ENCODE data around the gene SYNE1.
"Not testable (repeated sequence)": the region's sequence is repeated elsewhere in the genome, so short reads cannot be mapped to it uniquely, and the experiment has no call there.

SYNE1 gene, protein sequence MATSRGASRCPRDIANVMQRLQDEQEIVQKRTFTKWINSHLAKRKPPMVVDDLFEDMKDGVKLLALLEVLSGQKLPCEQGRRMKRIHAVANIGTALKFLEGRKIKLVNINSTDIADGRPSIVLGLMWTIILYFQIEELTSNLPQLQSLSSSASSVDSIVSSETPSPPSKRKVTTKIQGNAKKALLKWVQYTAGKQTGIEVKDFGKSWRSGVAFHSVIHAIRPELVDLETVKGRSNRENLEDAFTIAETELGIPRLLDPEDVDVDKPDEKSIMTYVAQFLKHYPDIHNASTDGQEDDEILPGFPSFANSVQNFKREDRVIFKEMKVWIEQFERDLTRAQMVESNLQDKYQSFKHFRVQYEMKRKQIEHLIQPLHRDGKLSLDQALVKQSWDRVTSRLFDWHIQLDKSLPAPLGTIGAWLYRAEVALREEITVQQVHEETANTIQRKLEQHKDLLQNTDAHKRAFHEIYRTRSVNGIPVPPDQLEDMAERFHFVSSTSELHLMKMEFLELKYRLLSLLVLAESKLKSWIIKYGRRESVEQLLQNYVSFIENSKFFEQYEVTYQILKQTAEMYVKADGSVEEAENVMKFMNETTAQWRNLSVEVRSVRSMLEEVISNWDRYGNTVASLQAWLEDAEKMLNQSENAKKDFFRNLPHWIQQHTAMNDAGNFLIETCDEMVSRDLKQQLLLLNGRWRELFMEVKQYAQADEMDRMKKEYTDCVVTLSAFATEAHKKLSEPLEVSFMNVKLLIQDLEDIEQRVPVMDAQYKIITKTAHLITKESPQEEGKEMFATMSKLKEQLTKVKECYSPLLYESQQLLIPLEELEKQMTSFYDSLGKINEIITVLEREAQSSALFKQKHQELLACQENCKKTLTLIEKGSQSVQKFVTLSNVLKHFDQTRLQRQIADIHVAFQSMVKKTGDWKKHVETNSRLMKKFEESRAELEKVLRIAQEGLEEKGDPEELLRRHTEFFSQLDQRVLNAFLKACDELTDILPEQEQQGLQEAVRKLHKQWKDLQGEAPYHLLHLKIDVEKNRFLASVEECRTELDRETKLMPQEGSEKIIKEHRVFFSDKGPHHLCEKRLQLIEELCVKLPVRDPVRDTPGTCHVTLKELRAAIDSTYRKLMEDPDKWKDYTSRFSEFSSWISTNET (N-terminal part only)

DNA sequence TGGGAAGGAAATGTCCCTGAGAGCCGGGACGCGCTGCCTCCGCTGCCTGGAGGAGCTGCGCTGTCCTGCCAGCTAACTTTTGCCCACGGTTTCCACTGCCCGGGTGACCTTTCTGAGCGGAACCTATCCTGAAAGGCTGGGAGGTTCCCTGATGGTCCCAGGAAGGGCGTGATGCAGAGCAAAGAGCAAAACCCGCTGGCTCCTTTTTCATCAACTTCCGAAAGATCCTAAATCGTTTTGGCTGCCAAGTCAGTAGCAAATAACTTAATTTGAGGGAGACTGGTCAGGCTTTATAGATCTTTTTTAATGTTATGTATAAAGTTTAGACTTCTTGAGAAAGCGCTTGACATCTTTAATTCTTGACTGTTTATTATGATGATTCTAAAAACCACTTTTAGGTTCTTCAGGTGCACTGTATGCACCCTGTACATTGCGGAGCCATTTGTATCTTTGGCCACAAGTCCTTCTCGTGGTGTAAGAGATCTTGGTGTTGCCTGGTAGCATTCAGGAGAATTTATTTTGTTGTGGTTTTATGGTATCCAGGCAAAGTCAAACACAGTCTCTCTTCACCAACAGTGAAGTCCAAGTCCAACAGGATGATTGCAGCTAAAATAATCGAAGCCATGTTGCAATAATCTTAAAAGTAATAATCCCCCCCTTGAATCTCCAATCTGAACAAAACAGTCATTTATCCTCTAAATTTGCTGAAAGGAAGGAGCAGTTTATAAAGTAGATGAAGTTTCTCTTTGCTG lies at the start of gene SYNE1:
Gene SYNE1, minus strand, starts transcription at position 67 of the 752 bp plus-strand sequence. CDS start 9,031 bp downstream, outside the sequence.
- no peak for DNase-seq (ENCODE audit: low read depth)

DNA sequence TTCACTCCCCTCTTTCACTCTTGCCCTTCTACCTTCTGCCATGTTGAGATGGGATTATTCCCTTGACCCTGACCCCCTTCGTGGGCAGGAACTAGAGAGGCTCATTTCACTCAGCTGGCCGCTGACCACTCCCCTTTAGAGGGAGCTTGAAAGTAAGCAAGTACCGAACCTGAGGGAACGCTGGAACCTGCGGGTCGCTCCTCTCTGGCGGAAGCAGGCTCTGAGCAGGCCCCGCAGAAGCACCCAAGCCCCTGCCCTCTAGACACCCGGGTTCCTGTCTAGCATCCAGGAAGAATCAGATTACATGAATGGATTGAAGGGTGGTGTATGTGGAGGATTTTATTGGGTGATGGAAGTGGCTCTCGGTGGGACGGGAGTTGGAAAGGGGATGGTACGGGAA lies 48.7 kb upstream of the SYNE1 start:
- DNase-seq (ENCODE audit: low read depth): no peak

DNA sequence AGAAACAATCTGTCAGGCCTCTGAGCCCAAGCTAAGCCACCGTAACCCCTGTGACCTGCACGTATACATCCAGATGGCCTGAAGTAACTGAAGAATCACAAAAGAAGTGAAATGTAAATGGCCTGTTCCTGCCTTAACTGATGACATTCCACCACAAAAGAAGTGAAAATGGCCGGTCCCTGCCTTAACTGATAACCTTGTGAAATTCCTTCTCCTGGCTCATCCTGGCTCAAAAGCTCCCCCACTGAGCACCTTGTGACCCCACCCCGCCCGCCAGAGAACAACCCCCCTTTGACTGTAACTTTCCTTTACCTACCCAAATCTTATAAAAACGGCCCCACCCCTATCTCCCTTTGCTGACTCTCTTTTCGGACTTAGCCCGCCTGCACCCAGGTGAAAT lies 45.8 kb upstream of the SYNE1 start:
- DNase-seq (ENCODE audit: low read depth): not testable (repeated sequence)

GRCh38 chr6:152682141-152682540 lies 45.0 kb upstream of the SYNE1 start:
- DNase-seq (ENCODE audit: low read depth): no peak

- no peak for DNase-seq (ENCODE audit: low read depth)
Measured at GRCh38 chr6:152680879-152681517, 43.8 kb upstream of the SYNE1 start.

DNA sequence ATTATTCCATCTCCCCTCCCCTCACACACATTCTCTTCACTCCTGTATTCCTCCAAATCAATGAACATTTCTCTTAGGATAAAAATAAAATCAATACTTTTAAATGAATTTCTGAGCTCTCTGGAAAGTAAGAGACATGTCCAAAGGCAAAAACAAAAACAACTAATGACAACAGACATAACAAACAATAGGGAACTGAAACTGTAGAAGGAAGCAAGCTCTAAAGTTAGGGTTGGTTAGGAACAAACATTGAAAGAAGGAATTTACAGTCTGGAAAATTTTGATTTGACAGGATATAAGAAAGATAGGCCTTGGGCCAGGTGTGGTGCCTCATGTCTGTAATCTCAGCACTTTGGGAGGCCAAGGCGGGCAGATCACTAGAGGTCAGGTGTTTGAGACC lies 43.0 kb upstream of the SYNE1 start:
- no peak for DNase-seq (ENCODE audit: low read depth)

GRCh38 chr6:152673236-152673635 lies 36.1 kb upstream of the SYNE1 start:
- no peak for DNase-seq (ENCODE audit: low read depth)

DNA sequence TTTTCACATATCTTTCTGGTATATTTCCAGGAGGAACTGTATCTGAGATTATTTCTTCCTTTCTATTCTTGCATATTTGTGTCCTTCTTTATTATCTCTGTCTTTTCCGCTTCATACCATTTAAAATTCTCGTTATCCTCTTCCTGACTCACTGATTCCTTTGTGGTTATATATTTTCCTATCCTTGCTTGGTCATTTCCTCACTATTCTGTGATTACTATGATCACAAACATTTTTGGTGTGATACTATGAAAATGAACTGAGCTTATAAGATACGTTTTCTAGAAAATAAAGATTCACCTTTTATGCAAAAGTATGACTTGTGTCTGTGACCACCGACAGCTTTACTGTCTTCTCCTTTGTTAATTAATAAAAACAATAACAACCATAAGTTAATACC lies 34.0 kb upstream of the SYNE1 start:
- no peak for DNase-seq (ENCODE audit: low read depth)

- no peak for DNase-seq (ENCODE audit: low read depth)
Measured at GRCh38 chr6:152669895-152670294, 32.7 kb upstream of the SYNE1 start.

DNA sequence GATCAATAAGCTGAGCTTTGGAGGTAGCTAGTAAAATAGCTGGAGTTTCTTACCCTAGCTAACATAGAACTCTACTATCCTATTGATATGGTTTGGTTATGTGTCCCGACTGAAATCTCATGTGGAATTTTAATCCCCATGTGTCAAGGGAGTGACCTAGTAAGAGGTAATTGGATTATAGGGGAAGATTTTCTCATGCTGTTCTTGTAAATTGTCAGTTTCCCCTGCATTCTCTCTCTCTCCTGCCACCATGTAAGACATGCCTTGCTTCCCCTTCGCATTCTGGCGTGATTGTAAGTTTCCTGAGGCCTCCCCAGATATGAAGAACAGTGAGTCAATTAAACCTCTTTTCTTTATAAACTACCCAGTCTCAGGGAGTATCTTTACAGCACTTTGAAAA lies 24.6 kb upstream of the SYNE1 start:
- no peak for DNase-seq (ENCODE audit: low read depth)

- DNase-seq (ENCODE audit: low read depth): no peak
Measured at GRCh38 chr6:152651986-152652385, 14.8 kb upstream of the SYNE1 start.

DNA sequence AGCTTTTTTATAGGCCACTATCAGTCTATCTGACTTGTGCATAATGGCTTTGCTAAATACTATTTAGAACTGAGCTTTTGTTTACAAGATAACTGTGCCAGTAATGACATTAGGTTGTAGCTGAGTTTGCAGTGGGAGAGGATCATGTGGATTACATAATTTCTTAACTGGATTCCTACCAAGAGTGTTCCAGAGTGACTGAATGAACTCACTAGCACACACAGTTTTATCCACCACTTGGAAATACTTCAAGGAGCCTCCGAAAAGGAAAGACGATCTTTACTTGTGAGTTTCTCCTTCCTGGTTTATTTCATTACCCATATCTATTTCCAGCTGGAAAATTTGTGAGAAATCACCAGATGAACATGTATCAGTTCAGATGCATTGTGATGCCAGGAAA lies 10.9 kb upstream of the SYNE1 start:
- no peak for DNase-seq (ENCODE audit: low read depth)

DNA sequence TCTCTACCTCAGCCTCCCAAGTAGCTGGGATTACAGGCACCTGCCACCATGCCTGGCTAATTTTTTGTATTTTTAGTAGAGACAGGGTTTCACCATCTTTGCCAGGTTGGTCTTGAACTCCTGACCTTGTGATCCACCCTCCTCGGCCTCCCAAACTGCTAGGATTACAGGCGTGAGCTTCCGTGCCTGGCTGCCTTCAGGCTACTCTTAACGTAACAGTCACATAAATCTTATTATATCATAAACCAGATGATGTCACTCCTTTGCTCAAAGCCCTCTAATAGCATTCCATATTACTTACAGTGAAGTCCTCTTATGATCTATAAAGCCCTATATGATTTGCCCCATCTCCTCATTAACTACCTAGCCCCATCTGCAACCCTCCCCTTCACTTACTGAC lies 9.6 kb upstream of the SYNE1 start:
- not testable (repeated sequence) for DNase-seq (ENCODE audit: low read depth)

GRCh38 chr6:152642578-152643375 lies 5.6 kb upstream of the SYNE1 start:
- no peak for DNase-seq (ENCODE audit: low read depth)

- no peak for DNase-seq (ENCODE audit: low read depth)
Measured at GRCh38 chr6:152636609-152637295, 410 bp downstream of the SYNE1 start.

DNA sequence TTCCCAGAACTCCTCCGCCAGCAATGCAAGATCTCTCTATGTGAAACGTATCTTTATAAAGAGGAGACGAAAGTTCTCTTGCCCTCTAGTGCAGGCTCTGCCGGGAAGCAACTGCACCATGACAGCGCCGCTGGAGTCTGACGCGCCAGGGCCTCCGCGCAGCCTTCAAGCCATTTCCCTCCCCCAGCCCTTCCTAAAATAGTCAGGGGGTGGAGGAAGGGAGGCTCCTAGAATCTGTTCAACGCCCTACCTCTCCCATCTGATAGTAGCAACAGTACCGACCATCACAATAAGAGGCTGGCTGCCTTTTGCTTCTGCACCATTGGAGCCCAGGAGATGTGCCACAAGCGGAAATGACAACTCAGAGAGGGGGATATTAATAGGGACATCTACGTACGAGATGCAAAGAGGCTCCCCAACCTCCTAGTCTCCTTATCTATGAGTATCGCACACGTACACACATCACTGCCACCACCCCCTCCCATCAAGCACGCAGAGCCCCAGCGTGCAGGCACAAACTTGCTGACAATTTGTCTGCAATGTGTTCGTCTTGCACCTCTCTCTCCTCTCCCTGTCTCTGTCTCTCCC lies 1.0 kb downstream of the SYNE1 start:
- DNase-seq (ENCODE audit: low read depth): no peak

- DNase-seq (ENCODE audit: low read depth): no peak
Measured at GRCh38 chr6:152634773-152635172, 2.4 kb downstream of the SYNE1 start.

GRCh38 chr6:152632121-152632782 lies 4.9 kb downstream of the SYNE1 start:
- no peak for DNase-seq (ENCODE audit: low read depth)

GRCh38 chr6:152631376-152631775 lies 5.8 kb downstream of the SYNE1 start:
- no peak for DNase-seq (ENCODE audit: low read depth)
